Astrocyte (in vitro differentiated cells and primary cell): ENCODE data around the gene TRERF1. TPM values are rescaled to one million over a fixed set of nuclear protein-coding genes. Genes with fewer than 3 reads are reported as not detected.

Experiments used
- DNase-seq: peaks from one replicate; pipeline ENCODE4 v3.0.0-alpha.2; 2010; ENCODE audit warnings: low read depth
- FAIRE-seq: peaks from 2 replicates; lab custom pipeline; 2011; peaks lifted over from hg19 to GRCh38; lab: Jason Lieb, UNC
- H2AFZ ChIP-seq: 2 replicates; pipeline ENCODE4 v1.6.0; 2012; ENCODE audit warnings: low read depth, low read length, inconsistent platforms
- H3K27ac ChIP-seq: 2 replicates; pipeline ENCODE4 v1.5.1; 2011; ENCODE audit warnings: low read depth, low read length, inconsistent platforms
- H3K27me3 ChIP-seq: 2 replicates; pipeline ENCODE4 v1.6.0; 2011; ENCODE audit warnings: low read length, inconsistent platforms; ENCODE audit not compliant: insufficient read depth
- H3K36me3 ChIP-seq: 2 replicates; pipeline ENCODE4 v1.5.1; 2011; ENCODE audit warnings: low read length, inconsistent platforms; ENCODE audit not compliant: insufficient read depth
- H3K4me1 ChIP-seq: 2 replicates; pipeline ENCODE4 v1.5.1; 2011; ENCODE audit warnings: low read length, inconsistent platforms; ENCODE audit not compliant: insufficient read depth
- H3K4me2 ChIP-seq: 2 replicates; pipeline ENCODE4 v1.6.0; 2012; ENCODE audit warnings: low read length, inconsistent platforms
- H3K4me3 ChIP-seq: 2 replicates; pipeline ENCODE4 v1.5.1; 2011; ENCODE audit warnings: low read depth, mild to moderate bottlenecking, low read length, inconsistent platforms; ENCODE audit not compliant: insufficient read depth
- H3K79me2 ChIP-seq: 2 replicates; pipeline ENCODE4 v1.6.0; 2012; ENCODE audit warnings: mild to moderate bottlenecking, low read length, inconsistent platforms; ENCODE audit not compliant: insufficient read depth
- H3K9ac ChIP-seq: 2 replicates; pipeline ENCODE4 v1.6.0; 2012; ENCODE audit warnings: mild to moderate bottlenecking, low read length, inconsistent platforms
- H3K9me3 ChIP-seq: 2 replicates; pipeline ENCODE4 v1.5.1; 2012; ENCODE audit warnings: low read depth, mild to moderate bottlenecking, low read length, inconsistent platforms; ENCODE audit not compliant: insufficient read depth
- H4K20me1 ChIP-seq: 2 replicates; pipeline ENCODE4 v1.6.0; 2012; ENCODE audit warnings: low read length, inconsistent platforms; ENCODE audit not compliant: insufficient read depth
- H3K27ac Mint-ChIP-seq: one replicate; pipeline ENCODE4 v1.8.0; 2021; ENCODE audit warnings: mild to moderate bottlenecking, mixed read lengths; ENCODE audit not compliant: unreplicated experiment
- H3K27me3 Mint-ChIP-seq: one replicate; pipeline ENCODE4 v1.8.0; 2021; ENCODE audit warnings: low read depth, mixed read lengths; ENCODE audit not compliant: unreplicated experiment
- H3K36me3 Mint-ChIP-seq: one replicate; pipeline ENCODE4 v1.8.0; 2021; ENCODE audit warnings: low read depth, mixed read lengths; ENCODE audit not compliant: unreplicated experiment
- H3K4me1 Mint-ChIP-seq: one replicate; pipeline ENCODE4 v1.8.0; 2021; ENCODE audit warnings: low read depth, mixed read lengths; ENCODE audit not compliant: unreplicated experiment
- H3K4me3 Mint-ChIP-seq: one replicate; pipeline ENCODE4 v1.8.0; 2021; ENCODE audit warnings: mild to moderate bottlenecking, moderate library complexity, mixed read lengths; ENCODE audit not compliant: unreplicated experiment
- H3K9me3 Mint-ChIP-seq: one replicate; pipeline ENCODE4 v1.8.0; 2021; ENCODE audit warnings: mild to moderate bottlenecking, mixed read lengths; ENCODE audit not compliant: unreplicated experiment
- CTCF ChIP-seq: IDR thresholded peaks from 2 replicates; pipeline ENCODE4 v1.5.1; 2011; ENCODE audit warnings: low read depth, mild to moderate bottlenecking, inconsistent platforms, low read length, moderate library complexity; ENCODE audit not compliant: insufficient read depth
- EZH2 ChIP-seq: IDR thresholded peaks from 2 replicates; pipeline ENCODE4 v1.6.1; 2012; ENCODE audit warnings: mild to moderate bottlenecking, low read length, inconsistent platforms; ENCODE audit not compliant: insufficient read depth
- total RNA-seq: library from RNA; stranded (reverse); gene quantifications from 2 replicates; pipeline ENCODE4 v1.2.1, GENCODE V29; 2021

TRERF1 gene
- total RNA-seq, 1 donor from 2014 or later = 8.6 TPM

- Histone ChIP-seq H3K9ac (no peak overlapping the region), H3K36me3 (no peaks in the 10 kb centered on the region), H3K4me2 (no peak overlapping the region), H3K79me2 (peaks cover 16% of the 10 kb centered on the region), H3K27ac (no peak overlapping the region), H3K4me1 (peaks cover 24% of the 10 kb centered on the region), H3K9me3 (no peaks in the 10 kb centered on the region), H3K4me3 (no peak overlapping the region), H3K27me3 (no peaks in the 10 kb centered on the region), H2AFZ (no peak overlapping the region), H4K20me1 (no peaks in the 10 kb centered on the region)
- no peak for DNase-seq
- no peak for FAIRE-seq
- H3K9me3 Mint-ChIP-seq = no peaks in the 10 kb centered on the region
- TF ChIP-seq EZH2 = no peak
- TF ChIP-seq CTCF = no peak
- no peak overlapping the region for H3K27ac Mint-ChIP-seq
- peaks cover 7% of the 10 kb centered on the region for H3K36me3 Mint-ChIP-seq
- peaks cover 2% of the 10 kb centered on the region for H3K27me3 Mint-ChIP-seq
- H3K4me1 Mint-ChIP-seq = peaks cover 20% of the 10 kb centered on the region
- no peak overlapping the region for H3K4me3 Mint-ChIP-seq
Measured at GRCh38 chr6:42334870-42335269, 116.9 kb downstream of the TRERF1 start.

DNA sequence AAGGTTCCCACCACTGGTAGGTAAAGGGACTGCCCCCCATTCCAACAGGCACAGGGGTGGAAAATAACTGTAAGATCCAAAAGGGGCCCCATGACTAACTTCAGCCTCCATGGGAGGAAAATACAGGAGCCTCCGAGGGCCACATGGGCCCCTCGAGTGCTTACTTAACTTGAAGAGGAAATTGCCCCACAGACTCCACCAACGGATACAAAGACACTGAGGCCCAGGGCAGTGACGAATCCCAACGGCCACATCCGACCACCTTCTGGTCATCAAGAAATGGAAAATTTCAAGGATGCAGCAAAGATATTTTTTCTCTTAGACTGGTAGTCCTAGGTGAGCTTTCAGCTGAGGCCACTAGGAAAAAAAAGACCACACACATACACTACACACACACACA lies 118.1 kb downstream of the TRERF1 start:
- no peaks in the 10 kb centered on the region for H3K27me3 ChIP-seq
- no peak overlapping the region for H3K4me3 ChIP-seq
- H3K79me2 ChIP-seq = peaks cover 21% of the 10 kb centered on the region
- H3K4me1 ChIP-seq = peaks cover 13% of the 10 kb centered on the region
- H3K36me3 ChIP-seq = no peaks in the 10 kb centered on the region
- H3K9me3 Mint-ChIP-seq = no peaks in the 10 kb centered on the region
- no peak overlapping the region for H3K27ac ChIP-seq
- H3K9ac ChIP-seq = no peak overlapping the region
- H4K20me1 ChIP-seq = no peaks in the 10 kb centered on the region
- no peak for TF ChIP-seq CTCF
- TF ChIP-seq EZH2 = no peak
- H3K4me1 Mint-ChIP-seq = peaks cover 9% of the 10 kb centered on the region
- H3K4me3 Mint-ChIP-seq = no peak overlapping the region
- H3K36me3 Mint-ChIP-seq = peaks cover 9% of the 10 kb centered on the region
- H3K27me3 Mint-ChIP-seq = peaks cover 2% of the 10 kb centered on the region
- H3K27ac Mint-ChIP-seq = no peak overlapping the region
- DNase-seq = no peak
- no peak for FAIRE-seq
- H3K9me3 ChIP-seq = no peaks in the 10 kb centered on the region
- H3K4me2 ChIP-seq = no peak overlapping the region
- H2AFZ ChIP-seq = no peak overlapping the region

- no peak overlapping the region for H3K9ac ChIP-seq
- H3K79me2 ChIP-seq = peaks cover 19% of the 10 kb centered on the region
- no peak overlapping the region for H3K27ac Mint-ChIP-seq
- no peaks in the 10 kb centered on the region for H3K36me3 ChIP-seq
- H2AFZ ChIP-seq = no peak overlapping the region
- H3K4me2 ChIP-seq = no peak overlapping the region
- FAIRE-seq (no peak), DNase-seq (no peak)
- H3K36me3 Mint-ChIP-seq = peaks cover 9% of the 10 kb centered on the region
- H3K9me3 Mint-ChIP-seq = no peaks in the 10 kb centered on the region
- H3K27me3 ChIP-seq = no peaks in the 10 kb centered on the region
- no peaks in the 10 kb centered on the region for H3K9me3 ChIP-seq
- H3K4me3 Mint-ChIP-seq = no peak overlapping the region
- peaks cover 2% of the 10 kb centered on the region for H3K27me3 Mint-ChIP-seq
- peaks cover 2% of the 10 kb centered on the region for H3K4me1 Mint-ChIP-seq
- H3K4me3 ChIP-seq = no peak overlapping the region
- TF ChIP-seq CTCF (no peak), EZH2 (no peak)
- H3K27ac ChIP-seq = no peak overlapping the region
- H3K4me1 ChIP-seq = peaks cover 6% of the 10 kb centered on the region
- H4K20me1 ChIP-seq = no peaks in the 10 kb centered on the region
Measured at GRCh38 chr6:42332916-42333315, 118.8 kb downstream of the TRERF1 start.
